Endodermal cell (in vitro differentiated cells): Measurements from ENCODE around the gene CCDC134. TPM values are rescaled to one million over a fixed set of nuclear protein-coding genes. Genes with fewer than 3 reads are reported as not detected.

Experiments
- DNase-seq: peaks from one replicate; pipeline ENCODE4 v3.0.0-alpha.2; 2017
- H3K27ac ChIP-seq: 2 replicates; pipeline ENCODE4 v1.5.1; 2013; ENCODE audit warnings: mild to moderate bottlenecking, low read depth, low read length, moderate library complexity
- H3K27me3 ChIP-seq: 2 replicates; pipeline ENCODE4 v1.6.1; 2013; ENCODE audit warnings: mild to moderate bottlenecking, low read length, moderate library complexity; ENCODE audit not compliant: insufficient read depth, control insufficient read depth, poor library complexity, severe bottlenecking
- H3K36me3 ChIP-seq: 2 replicates; pipeline ENCODE4 v1.7.0; 2013; ENCODE audit warnings: mild to moderate bottlenecking, low read length, moderate library complexity; ENCODE audit not compliant: control insufficient read depth, insufficient read depth
- H3K4me1 ChIP-seq: one replicate; pipeline ENCODE4 v1.7.0; 2013; ENCODE audit warnings: low read length; ENCODE audit not compliant: control insufficient read depth, insufficient read depth
- H3K4me3 ChIP-seq: 2 replicates; pipeline ENCODE4 v1.5.1; 2013; ENCODE audit warnings: mild to moderate bottlenecking, low read length, moderate library complexity
- H3K9ac ChIP-seq: 2 replicates; pipeline ENCODE4 v1.6.1; 2013; ENCODE audit warnings: mild to moderate bottlenecking, low read length, moderate library complexity; ENCODE audit not compliant: poor library complexity, severe bottlenecking; ENCODE audit errors: extremely low read depth
- H3K9me3 ChIP-seq: 2 replicates; pipeline ENCODE4 v1.6.1; 2013; ENCODE audit warnings: mild to moderate bottlenecking, low read length, moderate library complexity; ENCODE audit not compliant: control insufficient read depth
- H3K27ac Mint-ChIP-seq: 2 replicates; pipeline ENCODE4 v1.8.0; 2020; ENCODE audit warnings: mixed read lengths
- H3K27me3 Mint-ChIP-seq: 2 replicates; pipeline ENCODE4 v1.8.0; 2021; ENCODE audit warnings: mild to moderate bottlenecking, mixed read lengths; ENCODE audit not compliant: insufficient read depth
- H3K36me3 Mint-ChIP-seq: 2 replicates; pipeline ENCODE4 v1.8.0; 2020; ENCODE audit warnings: low read depth, mixed read lengths
- H3K4me1 Mint-ChIP-seq: 2 replicates; pipeline ENCODE4 v1.8.0; 2020; ENCODE audit warnings: mixed read lengths
- H3K4me3 Mint-ChIP-seq: 2 replicates; pipeline ENCODE4 v1.8.0; 2020; ENCODE audit warnings: mild to moderate bottlenecking, moderate library complexity, mixed read lengths
- H3K9me3 Mint-ChIP-seq: 2 replicates; pipeline ENCODE4 v1.8.0; 2020; ENCODE audit warnings: mild to moderate bottlenecking, mixed read lengths
- WGBS, 2 experiments: methylation state at CpG; one replicate each; pipeline versions ENCODE4 v1.1.5 to v1.1.7; 2013; ENCODE audit warnings: missing lambda C conversion rate in 2 of 2, mixed read lengths in 1 of 2; ENCODE audit not compliant: insufficient coverage in 1 of 2, insufficient read length in 1 of 2; 5-methylcytosine and 5-hydroxymethylcytosine counted together
- total RNA-seq, 2 donors: library from RNA; stranded (reverse); fragmentation: NEBNext Ultra II Directional in 1 of 2; extraction: Animal tissue kit (Norgen Biotek cat#: 25700) in 1 of 2; gene quantifications; 2 replicates in 1 of 2; 3 replicates in 1 of 2; pipeline ENCODE4 v1.2.1, GENCODE V29; 2021
- TF ChIP-seq, protein P1 (sequence below): fragments of 200-600 bp; sonication (generic); conservative IDR thresholded peaks from 2 replicates; pipeline ENCODE4 v1.5.0; 2021; ENCODE audit warnings: antibody characterized with exemption, mild to moderate bottlenecking

The CCDC134 gene
- total RNA-seq, 2 donors from 2014 or later, result 15.0 to 21.0 TPM

DNA sequence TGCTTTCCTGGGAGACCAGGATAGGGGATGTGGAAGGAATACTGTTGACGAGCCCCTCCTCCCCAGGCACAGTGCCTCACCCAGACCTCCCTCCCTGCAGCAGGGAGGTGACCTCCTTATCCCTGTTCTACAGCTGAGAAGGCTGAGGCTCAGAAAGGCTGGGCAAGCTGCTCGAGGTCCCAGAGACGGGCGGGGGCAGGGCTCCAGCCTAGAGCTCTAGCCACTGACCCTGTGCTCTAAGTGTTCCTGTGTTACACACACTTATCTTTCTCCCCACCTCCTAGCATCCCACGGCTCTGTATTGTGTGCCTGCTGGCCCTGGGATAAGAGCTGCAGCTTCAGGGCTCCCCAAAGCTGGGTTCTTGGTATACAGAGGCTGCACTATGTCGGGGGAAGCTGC is 7.9 kb downstream of the CCDC134 start:
- 87 to 88% methylated on average over 3 to 6 of the region's 6 CpGs for WGBS, 2 experiments
- Mint-ChIP-seq H3K4me1 (no peaks in the 10 kb centered on the region), H3K27ac (no peak overlapping the region), H3K27me3 (no peaks in the 10 kb centered on the region), H3K36me3 (peaks cover 30% of the 10 kb centered on the region), H3K4me3 (no peak overlapping the region), H3K9me3 (no peaks in the 10 kb centered on the region)
- no peaks in the 10 kb centered on the region for H3K4me1 ChIP-seq
- peaks cover 8% of the 10 kb centered on the region for H3K36me3 ChIP-seq
- H3K4me3 ChIP-seq, result no peak overlapping the region
- TF ChIP-seq, protein P1, sequence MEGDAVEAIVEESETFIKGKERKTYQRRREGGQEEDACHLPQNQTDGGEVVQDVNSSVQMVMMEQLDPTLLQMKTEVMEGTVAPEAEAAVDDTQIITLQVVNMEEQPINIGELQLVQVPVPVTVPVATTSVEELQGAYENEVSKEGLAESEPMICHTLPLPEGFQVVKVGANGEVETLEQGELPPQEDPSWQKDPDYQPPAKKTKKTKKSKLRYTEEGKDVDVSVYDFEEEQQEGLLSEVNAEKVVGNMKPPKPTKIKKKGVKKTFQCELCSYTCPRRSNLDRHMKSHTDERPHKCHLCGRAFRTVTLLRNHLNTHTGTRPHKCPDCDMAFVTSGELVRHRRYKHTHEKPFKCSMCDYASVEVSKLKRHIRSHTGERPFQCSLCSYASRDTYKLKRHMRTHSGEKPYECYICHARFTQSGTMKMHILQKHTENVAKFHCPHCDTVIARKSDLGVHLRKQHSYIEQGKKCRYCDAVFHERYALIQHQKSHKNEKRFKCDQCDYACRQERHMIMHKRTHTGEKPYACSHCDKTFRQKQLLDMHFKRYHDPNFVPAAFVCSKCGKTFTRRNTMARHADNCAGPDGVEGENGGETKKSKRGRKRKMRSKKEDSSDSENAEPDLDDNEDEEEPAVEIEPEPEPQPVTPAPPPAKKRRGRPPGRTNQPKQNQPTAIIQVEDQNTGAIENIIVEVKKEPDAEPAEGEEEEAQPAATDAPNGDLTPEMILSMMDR, result no peak
- no peak for DNase-seq
- H3K27ac ChIP-seq, result no peak overlapping the region
- H3K27me3 ChIP-seq, result no peaks in the 10 kb centered on the region
- no peaks in the 10 kb centered on the region for H3K9me3 ChIP-seq
- no peak overlapping the region for H3K9ac ChIP-seq

DNA sequence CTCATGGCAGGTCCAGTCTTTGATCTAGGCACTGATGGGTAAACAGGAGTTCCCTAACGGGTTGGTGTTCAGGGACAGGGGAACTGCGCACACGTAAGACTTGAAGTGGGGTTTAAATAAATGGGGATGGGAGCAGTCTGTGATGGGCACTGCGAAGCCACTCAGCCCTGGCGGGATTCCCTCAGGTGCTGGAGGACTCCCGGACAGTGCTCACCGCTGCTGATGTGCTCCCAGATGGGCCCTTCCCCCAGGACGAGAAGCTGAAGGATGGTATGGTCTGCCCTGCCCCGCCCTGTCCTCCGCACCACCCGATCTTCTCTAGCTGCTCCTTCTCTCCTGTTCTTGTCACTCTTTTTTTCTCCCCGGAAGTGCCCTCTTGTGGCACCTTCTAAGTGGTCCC is 9.5 kb downstream of the CCDC134 start:
- Histone ChIP-seq H3K36me3 (peaks cover 15% of the 10 kb centered on the region), H3K27me3 (no peaks in the 10 kb centered on the region), H3K27ac (no peak overlapping the region), H3K9me3 (no peaks in the 10 kb centered on the region), H3K9ac (no peak overlapping the region), H3K4me3 (no peak overlapping the region), H3K4me1 (no peaks in the 10 kb centered on the region)
- H3K9me3 Mint-ChIP-seq, result no peaks in the 10 kb centered on the region
- TF ChIP-seq, protein P1, result no peak
- H3K27ac Mint-ChIP-seq, result no peak overlapping the region
- no peaks in the 10 kb centered on the region for H3K4me1 Mint-ChIP-seq
- 94 to 95% methylated on average over 6 to 12 of the region's 12 CpGs for WGBS, 2 experiments
- H3K27me3 Mint-ChIP-seq, result no peaks in the 10 kb centered on the region
- DNase-seq, result no peak
- H3K4me3 Mint-ChIP-seq, result no peak overlapping the region
- H3K36me3 Mint-ChIP-seq, result peaks cover 34% of the 10 kb centered on the region

DNA sequence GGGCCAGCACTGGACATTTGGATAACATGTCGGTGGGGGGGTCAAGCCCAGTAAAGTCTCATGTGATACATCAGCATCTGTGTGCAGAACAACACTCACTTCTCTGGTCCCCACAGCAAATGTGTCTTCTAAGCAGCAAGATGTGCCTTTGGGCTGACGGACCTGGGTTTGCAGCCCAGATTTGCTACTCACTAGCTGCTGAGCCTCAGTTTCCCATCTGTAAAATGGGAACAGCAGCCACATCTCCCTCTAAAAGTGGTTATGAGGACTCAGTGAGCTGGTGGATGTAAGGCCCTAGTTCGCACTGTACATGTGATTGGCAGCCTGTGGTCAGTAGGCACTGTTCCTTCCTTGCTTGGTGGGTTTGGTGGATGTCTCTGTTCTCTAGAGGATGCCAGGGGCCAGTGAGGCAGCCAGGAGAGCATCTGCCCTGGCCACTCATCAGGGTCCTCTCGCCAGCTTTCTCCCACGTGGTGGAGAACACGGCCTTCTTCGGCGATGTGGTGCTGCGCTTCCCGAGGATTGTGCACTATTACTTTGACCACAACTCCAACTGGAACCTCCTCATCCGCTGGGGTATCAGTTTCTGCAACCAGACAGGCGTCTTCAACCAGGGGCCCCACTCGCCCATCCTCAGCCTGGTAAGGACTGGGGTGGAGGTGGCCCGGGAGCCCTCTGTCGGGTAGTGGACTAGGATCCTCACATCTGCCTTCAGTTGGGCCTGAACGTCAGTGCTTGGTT is 12.5 kb downstream of the CCDC134 start:
- H3K9ac ChIP-seq, result no peak overlapping the region
- H3K4me1 ChIP-seq, result no peaks in the 10 kb centered on the region
- H3K27ac ChIP-seq, result no peak overlapping the region
- Mint-ChIP-seq H3K4me1 (no peaks in the 10 kb centered on the region), H3K36me3 (peaks cover 39% of the 10 kb centered on the region), H3K27ac (no peak overlapping the region), H3K9me3 (no peaks in the 10 kb centered on the region), H3K27me3 (no peaks in the 10 kb centered on the region), H3K4me3 (no peak overlapping the region)
- H3K9me3 ChIP-seq, result no peaks in the 10 kb centered on the region
- WGBS, 2 experiments, result 91 to 93% methylated on average over 13 to 16 of the region's 16 CpGs
- TF ChIP-seq, protein P1, result no peak
- no peak overlapping the region for H3K4me3 ChIP-seq
- no peaks in the 10 kb centered on the region for H3K27me3 ChIP-seq
- no peak for DNase-seq
- H3K36me3 ChIP-seq, result peaks cover 23% of the 10 kb centered on the region
